Activated T-cell treated with anti-CD3 and anti-CD28 coated beads, Interleukin-2, amount 50 U/mL, for 24 hours (primary cell): Measurements from ENCODE around the gene PNPLA7.
"Not testable (repeated sequence)": the region's sequence is repeated elsewhere in the genome, so short reads cannot be mapped to it uniquely, and the experiment has no call there.

ENCODE experiments used
- DNase-seq: peaks from one replicate; pipeline ENCODE4 v3.0.0-alpha.2; 2020
- H3K27ac Mint-ChIP-seq: 2 replicates; pipeline ENCODE4 v1.8.0; 2020; ENCODE audit warnings: mild to moderate bottlenecking, mixed read lengths
- H3K27me3 Mint-ChIP-seq: 2 replicates; pipeline ENCODE4 v1.8.0; 2020; ENCODE audit warnings: mixed read lengths
- H3K36me3 Mint-ChIP-seq: 2 replicates; pipeline ENCODE4 v1.8.0; 2020; ENCODE audit warnings: low read depth, mixed read lengths
- H3K4me1 Mint-ChIP-seq: 2 replicates; pipeline ENCODE4 v1.8.0; 2020; ENCODE audit warnings: low read depth, mixed read lengths
- H3K4me3 Mint-ChIP-seq: 2 replicates; pipeline ENCODE4 v1.8.0; 2020; ENCODE audit warnings: mild to moderate bottlenecking, moderate library complexity, mixed read lengths
- H3K9me3 Mint-ChIP-seq: 2 replicates; pipeline ENCODE4 v1.8.0; 2020; ENCODE audit warnings: mixed read lengths

Gene PNPLA7

GRCh38 chr9:137480686-137481683 is 69.2 kb downstream of the PNPLA7 start:
- no peak overlapping the region for H3K27ac Mint-ChIP-seq
- no peak overlapping the region for H3K4me3 Mint-ChIP-seq
- H3K27me3 Mint-ChIP-seq = no peaks in the 10 kb centered on the region
- no peaks in the 10 kb centered on the region for H3K36me3 Mint-ChIP-seq
- peaks cover 3% of the 10 kb centered on the region for H3K9me3 Mint-ChIP-seq
- peaks cover 9% of the 10 kb centered on the region for H3K4me1 Mint-ChIP-seq
- no peak for DNase-seq

GRCh38 chr9:137479892-137480685 is 70.1 kb downstream of the PNPLA7 start:
- Mint-ChIP-seq H3K4me3 (no peak overlapping the region), H3K4me1 (peaks cover 9% of the 10 kb centered on the region), H3K36me3 (peaks cover 3% of the 10 kb centered on the region), H3K9me3 (peaks cover 7% of the 10 kb centered on the region), H3K27me3 (no peaks in the 10 kb centered on the region), H3K27ac (no peak overlapping the region)
- DNase-seq = no peak

DNA sequence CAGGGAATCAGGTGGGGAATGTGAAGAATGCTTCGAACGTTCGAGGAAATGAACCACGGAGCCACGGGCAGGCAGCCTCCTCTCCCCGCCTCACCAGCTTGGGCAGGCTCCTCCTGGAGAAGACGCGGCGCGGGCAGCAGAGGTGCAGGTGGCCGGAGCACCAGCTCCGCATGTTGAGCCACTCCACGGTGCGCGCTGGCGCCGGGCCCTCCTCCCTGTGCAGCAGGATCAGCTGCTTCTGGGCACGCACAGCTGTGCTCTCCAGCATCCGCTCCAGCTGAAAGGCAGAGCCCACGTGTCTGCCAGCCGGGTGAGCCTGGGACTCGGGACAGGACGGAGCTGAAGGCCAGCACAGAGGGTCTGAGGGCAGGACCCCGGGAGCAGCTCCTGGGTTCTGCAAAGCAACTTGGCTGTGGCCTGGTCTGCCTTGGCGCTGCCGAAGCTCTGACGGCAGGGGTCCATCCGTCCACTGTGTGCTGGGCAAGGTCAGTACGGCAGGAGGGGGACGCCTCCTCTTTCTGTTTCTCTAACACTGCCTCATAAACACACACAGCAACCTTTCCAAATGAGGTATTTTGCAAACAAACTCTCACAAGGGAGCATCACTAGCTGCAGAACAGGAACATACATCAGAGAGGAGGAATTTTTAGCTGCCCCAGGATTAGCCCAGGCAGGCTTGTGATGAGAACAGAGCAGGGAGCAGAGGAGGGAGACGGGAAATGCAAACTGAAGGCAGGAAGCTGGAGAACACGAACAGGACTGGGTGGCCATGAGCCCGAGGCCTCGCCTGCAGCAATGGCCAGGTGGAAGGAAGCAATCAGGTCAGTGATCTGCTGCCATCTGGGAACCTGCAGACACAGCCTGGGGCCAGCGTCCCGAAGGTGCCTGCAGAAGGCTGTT is 71.0 kb downstream of the PNPLA7 start:
- Mint-ChIP-seq H3K4me1 (peaks cover 9% of the 10 kb centered on the region), H3K36me3 (peaks cover 7% of the 10 kb centered on the region), H3K27me3 (no peaks in the 10 kb centered on the region), H3K9me3 (peaks cover 11% of the 10 kb centered on the region), H3K27ac (no peak overlapping the region), H3K4me3 (no peak overlapping the region)
- DNase-seq = no peak

DNA sequence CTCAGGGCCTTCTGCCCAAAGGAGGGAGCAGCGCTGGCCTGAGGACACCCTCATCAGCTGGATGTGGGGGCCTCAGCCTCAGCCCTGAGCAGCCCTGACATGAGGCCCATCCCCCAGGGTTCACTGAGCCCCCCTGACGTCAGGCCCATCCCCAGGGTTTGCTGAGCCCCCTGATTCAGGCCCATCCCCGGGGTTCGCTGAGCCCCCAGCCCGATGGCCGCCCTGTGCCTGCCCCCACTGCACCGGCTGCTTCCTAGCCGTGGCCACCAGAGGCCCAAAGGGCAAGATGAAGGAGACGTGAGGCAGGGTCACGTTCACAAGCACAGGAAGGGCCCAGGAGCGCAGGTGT is 71.6 kb downstream of the PNPLA7 start:
- Mint-ChIP-seq H3K27me3 (no peaks in the 10 kb centered on the region), H3K27ac (no peak overlapping the region), H3K4me3 (no peak overlapping the region), H3K9me3 (peaks cover 14% of the 10 kb centered on the region), H3K4me1 (peaks cover 9% of the 10 kb centered on the region), H3K36me3 (peaks cover 9% of the 10 kb centered on the region)
- no peak for DNase-seq

DNA sequence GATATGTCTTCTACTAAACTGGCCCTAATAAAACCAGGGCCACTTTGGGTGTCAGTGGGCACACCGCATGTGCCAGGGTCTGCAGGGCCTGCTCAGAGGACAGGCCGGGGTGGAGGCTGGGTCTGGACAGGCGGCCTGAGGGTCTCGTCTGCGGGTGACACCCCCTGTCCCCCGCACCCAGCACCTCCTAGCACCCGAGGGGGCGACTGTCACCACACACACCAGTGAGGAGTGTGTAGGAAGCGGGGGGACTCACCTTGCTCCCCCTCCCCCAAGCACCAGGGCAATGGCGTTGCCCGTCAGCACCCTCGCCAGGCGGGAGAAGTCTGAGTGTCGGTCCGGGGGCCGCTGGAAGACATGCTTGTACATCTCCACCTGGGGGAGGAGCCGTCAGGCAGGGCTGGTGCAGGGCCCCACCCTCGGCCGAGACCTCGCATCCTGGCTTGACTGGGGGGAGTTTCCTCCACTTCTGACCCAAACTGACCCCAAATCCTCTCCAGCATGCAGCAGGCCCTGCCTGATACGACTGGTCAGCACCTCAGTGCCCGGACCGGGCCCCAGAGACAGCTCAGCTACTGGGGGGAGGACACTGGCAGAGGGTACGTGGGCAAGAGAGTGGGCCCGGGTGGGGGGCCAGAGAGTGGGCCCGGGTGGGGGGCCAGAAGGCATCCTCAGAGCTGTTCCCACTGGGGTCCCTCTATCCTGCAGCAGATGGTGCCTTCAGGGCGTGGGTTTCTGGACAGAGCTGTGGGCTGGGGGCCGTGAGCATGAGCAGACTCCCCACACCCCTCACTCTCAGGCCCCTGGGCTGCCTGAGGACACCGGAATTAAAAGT is 72.2 kb downstream of the PNPLA7 start:
- H3K4me1 Mint-ChIP-seq = peaks cover 9% of the 10 kb centered on the region
- H3K27me3 Mint-ChIP-seq = no peaks in the 10 kb centered on the region
- H3K9me3 Mint-ChIP-seq = peaks cover 18% of the 10 kb centered on the region
- no peak overlapping the region for H3K27ac Mint-ChIP-seq
- no peak for DNase-seq
- peaks cover 9% of the 10 kb centered on the region for H3K36me3 Mint-ChIP-seq
- no peak overlapping the region for H3K4me3 Mint-ChIP-seq

DNA sequence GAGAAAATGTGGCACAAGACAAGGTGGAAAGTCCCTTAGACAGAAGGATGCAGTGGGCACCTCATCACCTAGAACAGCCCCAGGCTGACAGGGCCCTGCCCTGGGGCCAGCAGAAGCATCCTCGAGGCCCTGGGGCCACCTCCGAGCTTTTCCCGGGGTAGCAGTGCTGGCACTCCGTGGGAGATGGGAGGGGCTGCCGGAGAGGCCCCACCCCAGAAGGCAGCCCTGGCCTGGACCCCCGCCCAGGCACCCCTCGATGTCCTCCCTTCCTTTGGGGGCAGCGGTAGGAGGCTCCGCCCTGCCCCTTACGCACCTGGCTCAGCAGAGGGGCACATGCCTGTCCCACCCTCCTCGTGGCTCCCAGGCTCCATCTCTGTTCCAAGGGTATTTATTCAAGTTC is 73.3 kb downstream of the PNPLA7 start:
- no peak for DNase-seq
- H3K9me3 Mint-ChIP-seq = peaks cover 21% of the 10 kb centered on the region
- H3K27ac Mint-ChIP-seq = no peak overlapping the region
- peaks cover 2% of the 10 kb centered on the region for H3K4me1 Mint-ChIP-seq
- peaks cover 9% of the 10 kb centered on the region for H3K36me3 Mint-ChIP-seq
- H3K4me3 Mint-ChIP-seq = no peak overlapping the region
- H3K27me3 Mint-ChIP-seq = no peaks in the 10 kb centered on the region

- Mint-ChIP-seq H3K9me3 (peaks cover 21% of the 10 kb centered on the region), H3K27me3 (no peaks in the 10 kb centered on the region), H3K4me1 (peaks cover 2% of the 10 kb centered on the region)
These were observed 74.5 kb downstream of the PNPLA7 start for GRCh38 chr9:137475666-137476065.

DNA sequence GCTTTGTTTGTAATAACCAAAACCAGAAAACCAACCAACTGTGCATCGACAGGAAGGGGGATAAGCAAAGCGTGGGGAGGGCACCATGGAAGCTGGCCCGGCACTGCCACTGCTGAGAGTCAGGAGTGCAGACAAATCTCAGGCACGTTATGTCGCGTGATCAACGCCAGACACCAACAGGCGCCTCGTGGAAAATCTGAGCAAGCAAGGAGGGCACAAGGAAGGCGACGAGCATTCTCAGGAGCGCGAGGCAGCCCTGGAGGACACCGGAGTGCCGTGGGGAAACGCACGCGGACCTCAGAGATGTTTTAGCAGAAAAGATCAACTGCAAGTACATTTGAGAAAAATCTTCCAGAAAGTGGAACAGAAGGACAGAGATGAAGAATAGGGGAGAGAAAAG is 75.9 kb downstream of the PNPLA7 start:
- Mint-ChIP-seq H3K4me3 (no peak overlapping the region), H3K36me3 (peaks cover 9% of the 10 kb centered on the region), H3K9me3 (peaks cover 21% of the 10 kb centered on the region), H3K27ac (no peak overlapping the region), H3K4me1 (peaks cover 5% of the 10 kb centered on the region), H3K27me3 (no peaks in the 10 kb centered on the region)
- no peak for DNase-seq

More at GRCh38 chr9:137475666-137476065, 74.5 kb downstream of the PNPLA7 start:
- Mint-ChIP-seq H3K4me3 (no peak overlapping the region), H3K27ac (no peak overlapping the region), H3K36me3 (peaks cover 9% of the 10 kb centered on the region)
- no peak for DNase-seq

DNA sequence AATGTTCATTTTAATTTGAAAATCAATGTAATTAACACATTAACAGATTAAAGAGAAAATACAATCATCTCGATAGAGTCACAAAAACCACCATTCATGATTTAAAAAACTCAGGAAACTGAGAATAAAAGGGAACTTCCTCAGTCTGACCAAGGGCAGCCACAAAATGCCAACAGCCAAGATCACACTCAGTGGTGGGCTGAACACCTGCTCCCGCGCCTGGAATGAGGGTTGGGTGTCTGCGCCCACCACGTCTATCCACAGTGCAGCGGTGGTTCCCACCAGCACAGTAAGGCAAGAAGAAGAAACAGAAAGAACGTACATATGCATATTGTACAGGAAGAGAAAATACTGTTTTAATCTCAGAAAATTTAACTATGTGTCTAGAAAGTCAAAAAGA is 79.4 kb downstream of the PNPLA7 start:
- no peaks in the 10 kb centered on the region for H3K27me3 Mint-ChIP-seq
- H3K36me3 Mint-ChIP-seq = peaks cover 9% of the 10 kb centered on the region
- H3K4me3 Mint-ChIP-seq = no peak overlapping the region
- H3K9me3 Mint-ChIP-seq = peaks cover 16% of the 10 kb centered on the region
- H3K4me1 Mint-ChIP-seq = peaks cover 5% of the 10 kb centered on the region
- no peak overlapping the region for H3K27ac Mint-ChIP-seq
- DNase-seq = no peak

DNA sequence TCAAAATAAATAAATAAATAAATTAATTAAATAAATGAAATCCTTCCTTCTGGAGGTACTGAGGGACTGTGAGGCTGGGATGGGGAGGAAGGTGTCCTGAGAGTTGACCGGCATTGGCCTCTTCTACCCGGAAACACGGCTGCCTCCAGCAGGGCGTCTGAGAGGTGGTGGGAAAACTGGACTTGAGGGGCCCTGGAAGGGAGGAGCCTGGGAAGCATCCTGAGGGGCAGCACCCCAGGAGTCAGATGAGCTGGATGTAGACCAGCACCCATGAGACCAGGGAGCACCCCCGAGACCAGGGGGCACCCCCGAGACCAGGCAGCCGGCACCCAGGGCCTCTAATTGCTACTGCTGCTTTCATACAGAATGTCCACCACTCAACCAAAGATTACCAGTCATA is 82.3 kb downstream of the PNPLA7 start:
- no peak for DNase-seq
- Mint-ChIP-seq H3K4me1 (peaks cover 7% of the 10 kb centered on the region), H3K36me3 (no peaks in the 10 kb centered on the region), H3K27me3 (no peaks in the 10 kb centered on the region), H3K9me3 (peaks cover 2% of the 10 kb centered on the region), H3K4me3 (no peak overlapping the region), H3K27ac (no peak overlapping the region)

DNA sequence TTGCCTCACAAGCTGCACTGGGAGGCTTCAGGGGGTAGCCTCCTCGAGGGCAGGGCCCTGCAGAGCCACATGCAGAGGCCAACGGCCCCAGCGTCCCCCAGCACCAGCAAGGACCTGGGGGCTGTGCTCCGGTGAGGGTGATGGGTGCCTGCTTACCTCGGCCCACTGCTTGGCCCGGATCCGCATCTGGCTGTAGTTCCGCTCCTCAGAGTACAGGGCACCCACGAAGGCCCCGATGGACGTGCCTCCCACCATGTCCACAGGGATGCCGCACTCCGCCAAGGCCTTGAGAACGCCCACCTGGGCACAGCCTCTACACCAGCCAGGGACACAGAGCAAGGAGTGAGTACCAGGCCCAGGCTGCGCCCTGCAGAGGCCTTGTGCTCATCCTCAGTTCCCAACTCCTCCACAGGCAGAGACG is 83.0 kb downstream of the PNPLA7 start:
- H3K27ac Mint-ChIP-seq = no peak overlapping the region
- H3K36me3 Mint-ChIP-seq = no peaks in the 10 kb centered on the region
- no peak for DNase-seq
- peaks cover 8% of the 10 kb centered on the region for H3K4me1 Mint-ChIP-seq
- H3K9me3 Mint-ChIP-seq = no peaks in the 10 kb centered on the region
- no peaks in the 10 kb centered on the region for H3K27me3 Mint-ChIP-seq
- no peak overlapping the region for H3K4me3 Mint-ChIP-seq

DNA sequence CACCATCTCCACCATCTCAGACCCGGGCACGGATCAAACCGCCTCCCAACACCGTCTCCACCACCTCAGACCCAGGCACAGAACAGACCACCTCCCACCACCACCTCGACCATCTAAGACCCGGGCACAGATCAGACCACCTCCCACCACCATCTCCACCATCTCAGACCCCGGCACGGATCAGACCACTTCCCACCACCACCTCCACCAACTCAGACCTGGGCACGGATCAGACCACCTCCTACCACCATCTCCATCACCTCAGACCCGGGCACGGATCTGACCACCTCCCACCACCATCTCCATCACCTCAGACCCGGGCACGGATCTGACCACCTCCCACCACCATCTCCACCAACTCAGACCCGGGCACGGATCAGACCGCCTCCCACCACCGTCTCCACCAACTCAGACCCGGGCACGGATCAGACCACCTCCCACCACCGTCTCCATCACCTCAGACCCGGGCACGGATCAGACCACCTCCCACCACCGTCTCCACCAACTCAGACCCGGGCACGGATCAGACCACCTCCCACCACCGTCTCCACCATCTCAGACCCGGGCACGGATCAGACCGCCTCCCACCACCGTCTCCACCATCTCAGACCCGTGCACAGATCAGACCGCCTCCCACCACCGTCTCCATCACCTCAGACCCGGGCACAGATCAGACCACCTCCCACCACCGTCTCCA is 83.7 kb downstream of the PNPLA7 start:
- not testable (repeated sequence) for DNase-seq, H3K27ac Mint-ChIP-seq, H3K36me3 Mint-ChIP-seq, H3K27me3 Mint-ChIP-seq, H3K9me3 Mint-ChIP-seq, H3K4me3 Mint-ChIP-seq
- H3K4me1 Mint-ChIP-seq = peaks cover 15% of the 10 kb centered on the region

DNA sequence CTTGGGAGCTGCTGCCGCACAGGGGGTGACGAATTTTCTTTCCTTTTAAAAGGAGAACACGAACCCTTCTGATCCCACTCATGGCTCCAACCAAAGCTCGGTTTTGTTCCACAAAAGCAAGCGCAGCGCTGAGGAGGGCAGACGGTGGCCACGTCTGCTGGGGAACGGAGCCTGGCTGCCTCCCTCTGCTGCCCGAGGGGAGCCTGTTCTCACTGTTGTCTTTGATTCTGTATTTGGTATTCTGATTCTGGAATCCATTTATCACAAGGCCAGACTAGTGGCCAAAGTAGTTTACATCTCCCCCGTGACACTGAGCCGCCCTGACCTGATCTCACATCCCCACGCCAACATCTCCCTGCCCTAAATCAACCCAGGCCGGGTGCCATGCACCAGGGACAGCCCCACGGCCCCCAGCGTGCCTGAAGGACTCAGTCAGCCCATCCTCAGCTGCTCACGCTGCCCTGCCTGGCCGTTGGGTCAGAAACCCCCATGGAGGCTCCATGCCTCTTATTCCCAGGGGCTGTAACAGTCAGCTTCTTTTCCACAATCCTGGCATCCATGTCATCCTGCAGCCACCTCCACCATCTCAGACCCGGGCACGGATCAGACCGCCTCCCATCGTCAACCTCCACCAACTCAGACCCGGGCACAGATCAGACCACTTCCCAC is 84.3 kb downstream of the PNPLA7 start:
- H3K4me3 Mint-ChIP-seq = no peak overlapping the region
- H3K36me3 Mint-ChIP-seq = no peaks in the 10 kb centered on the region
- peaks cover 19% of the 10 kb centered on the region for H3K4me1 Mint-ChIP-seq
- H3K27ac Mint-ChIP-seq = no peak overlapping the region
- no peaks in the 10 kb centered on the region for H3K9me3 Mint-ChIP-seq
- H3K27me3 Mint-ChIP-seq = no peaks in the 10 kb centered on the region
- DNase-seq = no peak
